Measurements from ENCODE around the gene PTPRT.

DNA sequence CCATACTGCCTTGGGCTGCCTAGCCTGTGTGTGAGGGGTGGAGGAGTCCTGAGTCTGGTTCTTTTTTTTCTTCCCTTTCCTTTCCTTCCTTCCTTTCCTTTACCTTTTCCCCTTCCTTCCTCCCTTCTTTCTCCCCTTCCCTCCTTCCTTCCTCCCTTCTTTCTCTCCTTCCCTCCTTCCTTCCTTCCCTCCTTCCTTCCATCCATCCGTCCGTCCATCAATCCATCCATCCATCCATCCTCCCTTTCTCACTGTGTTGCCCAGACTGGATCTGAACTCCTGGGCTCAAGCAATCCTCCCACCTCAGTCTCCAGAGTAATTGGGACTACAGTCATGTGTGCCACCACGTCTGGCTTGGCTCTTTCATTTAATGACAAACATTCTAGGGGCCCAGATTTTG lies 820.8 kb downstream of the PTPRT start:
- no peak for TF ChIP-seq EZH2 (optimal IDR thresholded peaks at IDR 0.05; ENCODE audit: low read depth, low read length)
- TF ChIP-seq, protein P1, sequence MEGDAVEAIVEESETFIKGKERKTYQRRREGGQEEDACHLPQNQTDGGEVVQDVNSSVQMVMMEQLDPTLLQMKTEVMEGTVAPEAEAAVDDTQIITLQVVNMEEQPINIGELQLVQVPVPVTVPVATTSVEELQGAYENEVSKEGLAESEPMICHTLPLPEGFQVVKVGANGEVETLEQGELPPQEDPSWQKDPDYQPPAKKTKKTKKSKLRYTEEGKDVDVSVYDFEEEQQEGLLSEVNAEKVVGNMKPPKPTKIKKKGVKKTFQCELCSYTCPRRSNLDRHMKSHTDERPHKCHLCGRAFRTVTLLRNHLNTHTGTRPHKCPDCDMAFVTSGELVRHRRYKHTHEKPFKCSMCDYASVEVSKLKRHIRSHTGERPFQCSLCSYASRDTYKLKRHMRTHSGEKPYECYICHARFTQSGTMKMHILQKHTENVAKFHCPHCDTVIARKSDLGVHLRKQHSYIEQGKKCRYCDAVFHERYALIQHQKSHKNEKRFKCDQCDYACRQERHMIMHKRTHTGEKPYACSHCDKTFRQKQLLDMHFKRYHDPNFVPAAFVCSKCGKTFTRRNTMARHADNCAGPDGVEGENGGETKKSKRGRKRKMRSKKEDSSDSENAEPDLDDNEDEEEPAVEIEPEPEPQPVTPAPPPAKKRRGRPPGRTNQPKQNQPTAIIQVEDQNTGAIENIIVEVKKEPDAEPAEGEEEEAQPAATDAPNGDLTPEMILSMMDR (IDR thresholded peaks at IDR 0.05; ENCODE audit: low read length): no peak
- TF ChIP-seq EZH2phosphoT487 (IDR thresholded peaks at IDR 0.05; ENCODE audit: low read length): no peak

Data from MM.1S (cell line).